GM12874 (cell line): ENCODE data around the gene PAK5.

Source experiments
- CTCF ChIP-seq: IDR thresholded peaks from 2 replicates; pipeline ENCODE4 v1.5.1; 2011; ENCODE audit warnings: low read depth, mild to moderate bottlenecking, control low read depth, low read length, moderate library complexity; ENCODE audit not compliant: insufficient read depth

The PAK5 gene

GRCh38 chr20:9498322-9498721, 340.6 kb downstream of the PAK5 start:
- no peak for TF ChIP-seq CTCF

- no peak for TF ChIP-seq CTCF
These were observed 342.7 kb downstream of the PAK5 start for GRCh38 chr20:9496155-9496554.

GRCh38 chr20:9495701-9496100, 343.2 kb downstream of the PAK5 start:
- TF ChIP-seq CTCF = no peak

- TF ChIP-seq CTCF = no peak
These were observed 345.1 kb downstream of the PAK5 start for GRCh38 chr20:9493803-9494202.

- no peak for TF ChIP-seq CTCF
These were observed 346.8 kb downstream of the PAK5 start for GRCh38 chr20:9492067-9492466.

GRCh38 chr20:9491324-9491723, 347.6 kb downstream of the PAK5 start:
- TF ChIP-seq CTCF = no peak

- no peak for TF ChIP-seq CTCF
These were observed 348.2 kb downstream of the PAK5 start for GRCh38 chr20:9490631-9491030.

- TF ChIP-seq CTCF = no peak
These were observed 348.7 kb downstream of the PAK5 start for GRCh38 chr20:9490161-9490560.
